CD14-positive monocyte (primary cell): ENCODE data around the gene ENTREP1. TPM values are rescaled to one million over a fixed set of nuclear protein-coding genes. Genes with fewer than 3 reads are reported as not detected.
A peak's percentile ranks its signal among the peaks of the same experiment; 100 is the strongest.

Experiments
- DNase-seq, 3 donors: peaks; one replicate each; pipeline ENCODE4 v3.0.0-alpha.2; 2011 to 2022
- H2AFZ ChIP-seq: 2 replicates; pipeline ENCODE4 v1.6.0; 2012; ENCODE audit warnings: mild to moderate bottlenecking, low read depth, low read length, inconsistent platforms; ENCODE audit not compliant: insufficient read depth, poor library complexity, severe bottlenecking
- H3K27ac ChIP-seq, 2 donors: 1 replicate in 1 of 2; 2 replicates in 1 of 2; pipeline ENCODE4 v1.5.1; 2012 to 2013; ENCODE audit warnings: low read length in 2 of 2, control low read depth in 1 of 2, inconsistent platforms in 1 of 2, low read depth in 1 of 2, mild to moderate bottlenecking in 1 of 2
- H3K27me3 ChIP-seq, 2 donors: one replicate each; pipeline versions ENCODE4 v1.6.0 to v1.6.1; 2011 to 2013; ENCODE audit warnings: low read length in 2 of 2; ENCODE audit not compliant: control insufficient read depth in 2 of 2, insufficient read depth in 2 of 2
- H3K36me3 ChIP-seq, 2 donors: replicated peaks in 1 of 2; 1 replicate in 1 of 2; 2 replicates in 1 of 2; pipeline versions ENCODE4 v1.5.1 to v1.6.1; 2012 to 2013; ENCODE audit warnings: low read length in 2 of 2, control low read depth in 1 of 2, inconsistent platforms in 1 of 2, mild to moderate bottlenecking in 1 of 2; ENCODE audit not compliant: insufficient read depth in 2 of 2, control insufficient read depth in 1 of 2
- H3K4me1 ChIP-seq, 2 donors: 1 replicate in 1 of 2; 2 replicates in 1 of 2; pipeline versions ENCODE4 v1.5.1 to v1.6.1; 2012 to 2013; ENCODE audit warnings: low read length in 2 of 2, control low read depth in 1 of 2, inconsistent platforms in 1 of 2, mild to moderate bottlenecking in 1 of 2, moderate library complexity in 1 of 2; ENCODE audit not compliant: insufficient read depth in 2 of 2, control insufficient read depth in 1 of 2
- H3K4me2 ChIP-seq: replicated peaks from 2 replicates; pipeline ENCODE3; 2012; ENCODE audit warnings: low read length, moderate library complexity, mild to moderate bottlenecking; ENCODE audit not compliant: poor library complexity, severe bottlenecking; ENCODE audit errors: extremely low read depth
- H3K4me3 ChIP-seq, 3 experiments: fragments of 200-600 bp in 1 of 3; sonication (generic) in 1 of 3; replicated peaks in 1 of 3; 1 replicate in 2 of 3; 2 replicates in 1 of 3; pipeline ENCODE4 v1.5.1; 2011 to 2013; ENCODE audit warnings: low read length in 3 of 3, mild to moderate bottlenecking in 3 of 3, control low read depth in 2 of 3, low read depth in 2 of 3, inconsistent platforms in 1 of 3, moderate library complexity in 1 of 3
- H3K79me2 ChIP-seq: 2 replicates; pipeline ENCODE4 v1.6.0; 2012; ENCODE audit warnings: mild to moderate bottlenecking, control low read depth, inconsistent platforms, low read length, moderate library complexity; ENCODE audit not compliant: insufficient read depth
- H3K9ac ChIP-seq: 2 replicates; pipeline ENCODE4 v1.6.0; 2017; ENCODE audit warnings: low read length, mild to moderate bottlenecking; ENCODE audit not compliant: insufficient read depth, poor library complexity, severe bottlenecking
- H3K9me3 ChIP-seq, 2 donors: replicated peaks in 1 of 2; 1 replicate in 1 of 2; 2 replicates in 1 of 2; pipeline versions ENCODE4 v1.5.1 to v1.6.1; 2012 to 2013; ENCODE audit warnings: low read length in 2 of 2, control low read depth in 1 of 2; ENCODE audit not compliant: control insufficient read depth in 1 of 2, insufficient read depth in 1 of 2
- H4K20me1 ChIP-seq: 2 replicates; pipeline ENCODE4 v1.6.0; 2012; ENCODE audit warnings: mild to moderate bottlenecking, low read length, control low read depth, moderate library complexity; ENCODE audit not compliant: insufficient read depth
- H3K27ac Mint-ChIP-seq, 7 donors: one replicate each; pipeline ENCODE4 v1.8.0; 2020; ENCODE audit warnings: mild to moderate bottlenecking in 7 of 7, mixed read lengths in 7 of 7, moderate library complexity in 6 of 7, inconsistent platforms in 2 of 7
- H3K27me3 Mint-ChIP-seq, 3 donors: one replicate each; pipeline ENCODE4 v1.8.0; 2021 to 2022; ENCODE audit warnings: low read depth in 3 of 3, mild to moderate bottlenecking in 3 of 3, mixed read lengths in 3 of 3, moderate library complexity in 3 of 3, inconsistent platforms in 1 of 3
- H3K36me3 Mint-ChIP-seq, 2 donors: one replicate each; pipeline ENCODE4 v1.8.0; 2020; ENCODE audit warnings: mixed read lengths in 2 of 2, inconsistent platforms in 1 of 2, mild to moderate bottlenecking in 1 of 2
- H3K4me1 Mint-ChIP-seq: one replicate; pipeline ENCODE4 v1.8.0; 2020; ENCODE audit warnings: mild to moderate bottlenecking, mixed read lengths
- H3K4me3 Mint-ChIP-seq, 2 donors: one replicate each; pipeline ENCODE4 v1.8.0; 2020; ENCODE audit warnings: mild to moderate bottlenecking in 2 of 2, mixed read lengths in 2 of 2, moderate library complexity in 1 of 2
- H3K9me3 Mint-ChIP-seq, 7 donors: one replicate each; pipeline ENCODE4 v1.8.0; 2020 to 2022; ENCODE audit warnings: mixed read lengths in 7 of 7, mild to moderate bottlenecking in 6 of 7, moderate library complexity in 6 of 7, inconsistent platforms in 2 of 7
- WGBS: methylation state at CpG from one replicate; pipeline ENCODE4 v1.1.5; 2013; ENCODE audit warnings: missing lambda C conversion rate; ENCODE audit not compliant: insufficient coverage; 5-methylcytosine and 5-hydroxymethylcytosine counted together
- intact Hi-C, 2 donors: fragments of 100-400 bp; cut with micrococcal nuclease; formaldehyde crosslinking; loops; one replicate each; pipeline versions ENCODE4 v1.15.0 to v1.15.1; 2023
- polyA plus RNA-seq, 3 donors: library from polyadenylated mRNA; depleted of rRNA in 1 of 3; unstranded in 2 of 3; stranded (reverse) in 1 of 3; fragments of 300-500 nt in 2 of 3; fragments of >200 nt in 1 of 3; fragmentation: Illumina TruSeq in 2 of 3; gene quantifications; 1 replicate in 2 of 3; 2 replicates in 1 of 3; pipeline ENCODE4 v1.2.3, GENCODE V29; 2012 to 2021
- TF ChIP-seq, protein P1 (sequence below): fragments of 200-600 bp; IDR thresholded peaks from one replicate; pipeline ENCODE4 v1.8.0; 2022; ENCODE audit warnings: antibody characterized with exemption, mild to moderate bottlenecking

Gene ENTREP1
- polyA plus RNA-seq, 3 donors, result not detected

DNA sequence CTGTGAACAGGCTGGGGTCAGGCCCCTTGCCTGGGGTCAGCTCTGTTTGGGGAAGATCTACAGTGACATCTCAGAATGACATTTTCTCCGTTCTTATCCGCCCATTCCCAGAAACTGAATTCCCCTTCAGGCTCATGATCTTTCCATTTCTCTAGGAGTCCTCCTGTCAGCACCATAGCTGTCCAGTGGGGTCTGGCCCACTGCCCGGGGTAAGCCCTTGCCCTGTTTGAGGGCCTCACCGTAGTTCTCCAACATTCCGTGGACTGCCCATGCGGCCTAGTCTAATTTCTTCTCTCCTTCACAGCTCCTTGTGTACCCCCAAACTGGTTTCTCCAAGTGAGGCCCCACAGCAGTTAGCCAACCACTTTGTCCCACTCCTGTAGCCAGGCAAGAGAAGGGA, 68.4 kb downstream of the ENTREP1 start:
- 89% methylated on average over 5 of the region's 6 CpGs for WGBS
- no peaks in the 10 kb centered on the region for H3K36me3 Mint-ChIP-seq
- DNase-seq, result no peak

DNA sequence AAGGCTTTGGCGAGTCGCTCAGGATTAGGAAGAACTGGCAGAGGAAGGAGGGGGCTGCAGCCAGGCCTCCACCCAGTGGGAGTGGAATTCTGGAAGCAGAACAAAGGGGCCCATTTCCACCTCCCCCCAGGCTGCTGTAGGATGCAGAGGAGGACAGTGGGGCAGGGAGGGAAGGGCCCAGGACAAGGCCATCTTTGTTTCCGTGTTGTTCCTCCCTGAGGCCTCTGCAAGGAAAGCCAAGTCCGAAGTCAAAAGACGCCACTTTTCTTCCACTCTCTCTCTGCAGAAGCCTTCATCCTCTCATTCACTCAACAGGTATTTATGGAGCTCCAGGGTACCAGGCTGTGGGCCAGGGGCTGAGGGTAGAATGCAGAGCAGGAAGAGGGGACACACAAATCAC, 70.7 kb downstream of the ENTREP1 start:
- no peak overlapping the region for H3K27ac ChIP-seq
- no peaks in the 10 kb centered on the region for H3K36me3 Mint-ChIP-seq
- no peaks in the 10 kb centered on the region for H3K27me3 ChIP-seq
- intact Hi-C loops, result no loop called here
- no peaks in the 10 kb centered on the region for H3K4me1 Mint-ChIP-seq
- H3K79me2 ChIP-seq, result no peaks in the 10 kb centered on the region
- H3K4me3 Mint-ChIP-seq, result no peak overlapping the region
- peaks cover 0 to 7% (median 3%) of the 10 kb centered on the region in 7 donors for H3K9me3 Mint-ChIP-seq
- H3K36me3 ChIP-seq, result no peaks in the 10 kb centered on the region
- no CpG with 5 or more reads among the region's 5 CpGs for WGBS
- H3K4me2 ChIP-seq, result no peak overlapping the region
- no peak overlapping the region for H3K9ac ChIP-seq
- no peak overlapping the region for H2AFZ ChIP-seq
- H3K27me3 Mint-ChIP-seq, result peaks cover 0 to 3% (median 3%) of the 10 kb centered on the region in 3 donors
- no peak for DNase-seq
- H3K27ac Mint-ChIP-seq, result no peak overlapping the region
- H3K4me1 ChIP-seq, result no peaks in the 10 kb centered on the region
- TF ChIP-seq, protein P1, sequence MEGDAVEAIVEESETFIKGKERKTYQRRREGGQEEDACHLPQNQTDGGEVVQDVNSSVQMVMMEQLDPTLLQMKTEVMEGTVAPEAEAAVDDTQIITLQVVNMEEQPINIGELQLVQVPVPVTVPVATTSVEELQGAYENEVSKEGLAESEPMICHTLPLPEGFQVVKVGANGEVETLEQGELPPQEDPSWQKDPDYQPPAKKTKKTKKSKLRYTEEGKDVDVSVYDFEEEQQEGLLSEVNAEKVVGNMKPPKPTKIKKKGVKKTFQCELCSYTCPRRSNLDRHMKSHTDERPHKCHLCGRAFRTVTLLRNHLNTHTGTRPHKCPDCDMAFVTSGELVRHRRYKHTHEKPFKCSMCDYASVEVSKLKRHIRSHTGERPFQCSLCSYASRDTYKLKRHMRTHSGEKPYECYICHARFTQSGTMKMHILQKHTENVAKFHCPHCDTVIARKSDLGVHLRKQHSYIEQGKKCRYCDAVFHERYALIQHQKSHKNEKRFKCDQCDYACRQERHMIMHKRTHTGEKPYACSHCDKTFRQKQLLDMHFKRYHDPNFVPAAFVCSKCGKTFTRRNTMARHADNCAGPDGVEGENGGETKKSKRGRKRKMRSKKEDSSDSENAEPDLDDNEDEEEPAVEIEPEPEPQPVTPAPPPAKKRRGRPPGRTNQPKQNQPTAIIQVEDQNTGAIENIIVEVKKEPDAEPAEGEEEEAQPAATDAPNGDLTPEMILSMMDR, result no peak
- no peaks in the 10 kb centered on the region for H3K9me3 ChIP-seq
- H4K20me1 ChIP-seq, result no peaks in the 10 kb centered on the region
- H3K4me3 ChIP-seq, result no peak overlapping the region

More for the DNA sequence above, 68.4 kb downstream of the ENTREP1 start:
- Histone ChIP-seq H3K27ac (no peak overlapping the region), H3K4me1 (no peaks in the 10 kb centered on the region), H3K79me2 (no peaks in the 10 kb centered on the region), H3K27me3 (no peaks in the 10 kb centered on the region), H3K4me2 (no peak overlapping the region), H3K9ac (no peak overlapping the region), H2AFZ (no peak overlapping the region), H3K9me3 (no peaks in the 10 kb centered on the region), H3K36me3 (no peaks in the 10 kb centered on the region), H4K20me1 (no peaks in the 10 kb centered on the region), H3K4me3 (no peak overlapping the region)
- Mint-ChIP-seq H3K4me3 (no peak overlapping the region), H3K4me1 (no peaks in the 10 kb centered on the region), H3K27me3 (peaks cover 0 to 5% (median 3%) of the 10 kb centered on the region in 3 donors), H3K9me3 (peaks cover 0 to 7% (median 3%) of the 10 kb centered on the region in 7 donors), H3K27ac (peak overlapping the region in 1 of 7 donors; percentile 9)
- TF ChIP-seq, protein P1, result no peak
- intact Hi-C loops, result no loop called here
